Stimulated activated effector memory CD8-positive, alpha-beta T cell treated with anti-CD3 and anti-CD28 coated beads, Interleukin-12 subunit alpha, Interleukin-12 subunit beta, amount 100 ng/mL, for 72 hours (primary cell): Measurements from ENCODE around the gene FCHO1.
"Not testable (repeated sequence)": the region's sequence is repeated elsewhere in the genome, so short reads cannot be mapped to it uniquely, and the experiment has no call there.

Source experiments
- ATAC-seq: fragments of 150-1000 bp; cut with Tn5 transposase; 2 replicates; pipeline ENCODE4 v1.10.0; 2021
- DNase-seq, 2 donors: peaks; one replicate each; pipeline ENCODE4 v3.0.0; 2021 to 2022; ENCODE audit warnings: low spot score in 2 of 2
- H3K27ac Mint-ChIP-seq: one replicate; pipeline ENCODE4 v1.8.0; 2022; ENCODE audit warnings: mild to moderate bottlenecking, mixed read lengths
- H3K36me3 Mint-ChIP-seq: one replicate; pipeline ENCODE4 v1.8.0; 2022; ENCODE audit warnings: mild to moderate bottlenecking, mixed read lengths
- H3K4me1 Mint-ChIP-seq: one replicate; pipeline ENCODE4 v1.8.0; 2022; ENCODE audit warnings: mixed read lengths
- H3K4me3 Mint-ChIP-seq: one replicate; pipeline ENCODE4 v1.8.0; 2022; ENCODE audit warnings: mild to moderate bottlenecking, mixed read lengths
- H3K9me3 Mint-ChIP-seq: one replicate; pipeline ENCODE4 v1.8.0; 2022; ENCODE audit warnings: mixed read lengths

FCHO1 gene

DNA sequence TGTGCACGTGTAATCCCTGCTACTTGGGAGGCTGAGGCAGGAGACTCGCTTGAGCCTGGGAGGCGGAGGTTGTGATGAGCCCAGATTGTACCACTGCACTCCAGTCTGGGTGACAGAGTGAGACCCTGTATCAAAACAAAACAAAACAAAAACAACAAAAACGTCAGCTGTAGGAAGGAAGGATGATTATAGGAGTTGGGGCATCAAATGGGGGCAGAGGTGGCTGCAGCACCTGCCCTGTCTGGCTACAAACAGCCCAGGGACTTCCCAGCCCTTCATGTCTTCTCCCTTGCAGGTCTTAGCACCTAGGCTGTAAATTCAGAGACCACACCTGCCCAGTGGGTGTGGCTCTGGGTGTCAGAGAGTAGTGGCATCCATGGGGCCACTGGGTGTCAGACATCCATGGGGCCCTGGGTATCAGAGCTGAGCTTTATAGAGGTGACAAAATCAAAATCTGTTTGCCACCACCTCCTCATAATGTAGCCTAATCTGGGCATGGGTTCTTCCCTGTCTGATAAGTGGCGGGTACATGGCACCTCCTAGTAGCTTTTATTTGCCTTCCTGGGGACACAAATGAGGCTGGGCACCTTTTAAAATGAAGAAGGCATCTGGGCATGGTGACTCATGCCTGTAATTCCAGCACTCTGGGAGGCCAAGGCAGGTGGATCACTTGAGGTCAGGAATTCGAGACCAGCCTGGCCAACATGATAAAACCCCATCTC is 38.9 kb downstream of the FCHO1 start:
- DNase-seq (no peak), ATAC-seq (no peak)
- Mint-ChIP-seq H3K36me3 (peaks cover 23% of the 10 kb centered on the region), H3K4me1 (peaks cover 20% of the 10 kb centered on the region), H3K27ac (no peak overlapping the region), H3K9me3 (no peaks in the 10 kb centered on the region), H3K4me3 (no peak overlapping the region)

DNA sequence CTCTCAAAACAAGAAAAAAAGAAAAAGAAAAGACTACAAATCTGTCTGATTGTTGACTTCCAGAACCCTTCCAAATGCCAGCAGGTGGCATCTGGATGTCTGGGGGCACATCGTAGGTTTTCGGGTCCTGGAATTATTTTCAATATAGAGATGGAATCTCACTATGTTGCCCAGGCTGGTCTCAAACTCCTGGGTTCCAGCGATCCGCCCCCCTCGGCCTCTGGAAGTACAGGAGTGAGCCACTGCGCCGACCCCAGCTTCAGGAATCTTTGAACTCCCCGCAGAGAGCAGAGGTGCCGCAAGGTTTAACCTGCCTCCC is 43.1 kb downstream of the FCHO1 start:
- H3K27ac Mint-ChIP-seq = peak overlapping the region; percentile 58
- H3K36me3 Mint-ChIP-seq = no peaks in the 10 kb centered on the region
- ATAC-seq = no peak
- H3K4me3 Mint-ChIP-seq = peak overlapping the region; percentile 37
- no peaks in the 10 kb centered on the region for H3K9me3 Mint-ChIP-seq
- DNase-seq = no peak
- peaks cover 25% of the 10 kb centered on the region for H3K4me1 Mint-ChIP-seq

- DNase-seq = no peak
- peaks cover 25% of the 10 kb centered on the region for H3K4me1 Mint-ChIP-seq
- H3K36me3 Mint-ChIP-seq = no peaks in the 10 kb centered on the region
- peak within 1 kb of the TSS; percentile 58 for H3K27ac Mint-ChIP-seq
- ATAC-seq = no peak
- peak within 1 kb of the TSS; percentile 37 for H3K4me3 Mint-ChIP-seq
- H3K9me3 Mint-ChIP-seq = no peaks in the 10 kb centered on the region
Observed at GRCh38 chr19:17794731-17795494, 43.6 kb downstream of the FCHO1 start, which contains the start of gene B3GNT3. TSS of gene B3GNT3 (plus strand) at chr19:17795138. CDS start at chr19:17807808, 12,670 bp downstream.

- H3K9me3 Mint-ChIP-seq = no peaks in the 10 kb centered on the region
- DNase-seq = no peak
- H3K36me3 Mint-ChIP-seq = no peaks in the 10 kb centered on the region
- peak overlapping the region; percentile 37 for H3K4me3 Mint-ChIP-seq
- no peak overlapping the region for H3K27ac Mint-ChIP-seq
- no peak for ATAC-seq
- peaks cover 19% of the 10 kb centered on the region for H3K4me1 Mint-ChIP-seq
Observed at GRCh38 chr19:17795495-17795856, 44.2 kb downstream of the FCHO1 start.

- no peak for ATAC-seq
- no peak overlapping the region for H3K4me3 Mint-ChIP-seq
- no peaks in the 10 kb centered on the region for H3K36me3 Mint-ChIP-seq
- no peak for DNase-seq
- H3K27ac Mint-ChIP-seq = no peak overlapping the region
- no peaks in the 10 kb centered on the region for H3K9me3 Mint-ChIP-seq
- H3K4me1 Mint-ChIP-seq = peaks cover 17% of the 10 kb centered on the region
Observed at GRCh38 chr19:17796013-17796837, 44.9 kb downstream of the FCHO1 start.

- no peaks in the 10 kb centered on the region for H3K9me3 Mint-ChIP-seq
- ATAC-seq (no peak), DNase-seq (no peak)
- H3K27ac Mint-ChIP-seq = peak overlapping the region; percentile 34
- H3K4me1 Mint-ChIP-seq = peaks cover 10% of the 10 kb centered on the region
- H3K36me3 Mint-ChIP-seq = no peaks in the 10 kb centered on the region
- H3K4me3 Mint-ChIP-seq = no peak overlapping the region
Observed at GRCh38 chr19:17796838-17797423, 45.7 kb downstream of the FCHO1 start.

DNA sequence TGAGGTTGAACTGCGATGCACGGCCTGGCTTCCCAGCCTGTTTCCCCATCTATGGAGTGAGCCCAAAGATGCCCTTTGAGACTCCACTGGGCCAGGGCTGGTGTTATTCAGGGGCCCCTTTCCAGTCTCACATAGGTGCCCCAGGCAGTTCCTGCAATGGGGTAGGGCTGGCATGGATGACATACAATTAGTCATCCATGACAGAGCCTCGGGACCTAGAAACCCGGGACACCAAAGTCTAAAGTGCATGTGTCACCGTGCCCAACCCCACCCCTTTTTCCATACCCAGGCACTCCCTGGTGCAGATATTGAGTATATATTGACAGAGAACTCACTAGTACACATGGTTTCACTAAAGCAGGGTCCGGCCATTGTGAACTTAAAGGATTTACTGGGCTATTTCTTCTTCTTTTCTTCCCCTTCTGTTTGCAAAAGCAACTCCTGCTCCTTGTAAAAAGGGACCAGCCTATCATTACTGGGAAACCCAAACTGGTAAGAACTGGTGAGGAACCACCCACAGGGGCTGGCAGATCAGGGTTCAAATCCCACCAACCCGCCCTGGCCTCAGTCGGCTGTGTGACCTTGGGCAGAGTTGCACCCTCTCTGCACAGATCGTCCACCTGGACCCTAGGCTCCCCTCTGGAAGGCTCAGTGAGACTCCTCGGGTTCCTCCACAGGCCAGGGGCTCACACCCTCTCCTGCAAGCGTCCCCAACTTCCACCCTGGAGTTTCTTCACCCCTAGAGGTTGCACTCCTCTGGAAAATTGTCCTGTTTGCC is 46.3 kb downstream of the FCHO1 start:
- peaks cover 17% of the 10 kb centered on the region for H3K4me1 Mint-ChIP-seq
- H3K27ac Mint-ChIP-seq = peak overlapping the region; percentile 34
- H3K36me3 Mint-ChIP-seq = no peaks in the 10 kb centered on the region
- H3K9me3 Mint-ChIP-seq = no peaks in the 10 kb centered on the region
- H3K4me3 Mint-ChIP-seq = no peak overlapping the region
- DNase-seq (no peak), ATAC-seq (peak; percentile 97)

DNA sequence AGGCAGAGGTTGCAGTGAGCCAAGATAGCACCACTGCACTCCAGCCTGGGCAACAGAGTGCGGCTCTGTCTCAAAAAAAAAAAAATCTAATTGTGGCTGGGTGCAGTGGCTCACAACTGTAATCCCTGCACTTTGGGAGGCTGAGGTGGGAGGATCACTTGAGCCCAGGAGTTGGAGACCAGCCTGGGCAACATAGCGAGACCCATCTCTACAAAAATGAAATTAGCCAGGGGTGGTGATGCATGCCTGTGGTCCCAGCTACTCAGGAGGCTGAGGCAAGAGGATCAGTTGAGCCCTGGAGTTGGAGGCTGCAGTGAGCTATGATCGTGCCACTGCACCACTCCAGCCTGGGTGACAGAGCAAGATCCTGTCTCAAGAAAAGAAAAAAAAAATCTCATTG is 47.3 kb downstream of the FCHO1 start:
- not testable (repeated sequence) for H3K4me3 Mint-ChIP-seq, H3K9me3 Mint-ChIP-seq, ATAC-seq, DNase-seq, H3K36me3 Mint-ChIP-seq, H3K27ac Mint-ChIP-seq
- H3K4me1 Mint-ChIP-seq = peaks cover 25% of the 10 kb centered on the region

DNA sequence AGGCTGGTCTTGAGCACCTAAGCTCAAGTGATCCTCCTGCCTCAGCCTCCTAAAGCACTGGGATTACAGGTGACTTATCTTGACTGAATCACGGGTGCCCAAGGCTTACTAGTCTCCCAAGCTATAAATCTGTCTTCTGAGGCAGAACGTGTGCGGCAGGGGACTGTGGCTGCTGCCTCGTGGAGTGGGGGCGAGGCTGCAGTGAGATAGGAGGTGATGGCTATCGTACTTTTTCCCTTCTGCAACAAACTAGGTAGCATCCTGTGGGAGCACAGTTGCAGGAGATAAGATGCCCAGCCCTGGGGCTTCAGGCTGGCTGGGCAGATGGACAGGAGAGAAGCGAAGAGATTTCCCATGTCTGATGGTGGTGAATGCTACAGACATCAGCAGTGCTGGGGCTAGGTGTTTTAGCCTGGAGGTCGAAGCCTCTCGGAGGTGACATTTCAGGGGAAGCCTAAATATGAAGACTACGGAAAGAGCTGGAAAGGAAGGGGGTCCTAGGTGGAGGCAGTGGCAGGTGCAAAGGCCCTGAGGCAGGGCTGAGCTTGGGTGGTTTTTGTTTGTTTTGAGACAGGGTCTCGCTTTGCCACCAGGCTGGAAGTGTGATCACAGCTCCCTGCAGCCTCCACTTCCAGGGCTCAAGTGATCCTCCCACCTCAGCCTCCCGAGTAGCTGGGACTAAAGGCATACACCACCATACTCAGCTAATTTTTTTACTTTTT is 51.0 kb downstream of the FCHO1 start:
- ATAC-seq (no peak), DNase-seq (no peak)
- Mint-ChIP-seq H3K4me3 (no peak overlapping the region), H3K4me1 (peaks cover 25% of the 10 kb centered on the region), H3K9me3 (no peaks in the 10 kb centered on the region), H3K27ac (peak overlapping the region; percentile 75), H3K36me3 (no peaks in the 10 kb centered on the region)

DNA sequence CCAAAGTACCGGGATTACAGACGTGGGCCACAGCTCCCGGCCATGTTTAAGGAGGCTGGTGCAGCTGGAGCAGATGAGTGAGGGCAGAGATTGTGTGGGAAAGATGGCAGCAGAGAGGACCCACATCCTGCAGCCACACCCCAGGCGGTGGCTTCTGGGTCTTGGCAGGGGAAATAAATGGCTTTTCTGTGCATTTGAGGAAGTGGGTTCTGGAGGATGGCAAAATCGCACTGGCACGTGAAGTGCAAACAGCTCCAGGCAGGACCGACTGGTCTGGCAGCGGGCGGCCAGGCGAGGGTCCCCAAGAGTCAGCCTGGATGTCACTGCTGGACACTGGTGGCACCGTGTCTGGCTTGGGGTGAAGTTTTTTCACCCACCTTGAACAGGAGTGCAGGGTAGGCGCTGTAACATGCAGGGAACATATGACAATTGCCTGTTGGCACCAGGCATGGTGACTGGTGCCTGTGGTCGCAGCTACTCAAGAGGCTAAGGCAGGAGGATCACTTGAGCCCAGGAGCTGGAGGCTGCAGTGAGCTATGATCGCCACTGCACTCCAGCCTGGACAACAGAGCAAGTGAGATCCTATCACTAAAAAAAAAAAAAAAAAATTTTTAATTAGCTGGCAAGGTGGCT is 52.1 kb downstream of the FCHO1 start:
- H3K36me3 Mint-ChIP-seq = no peaks in the 10 kb centered on the region
- peak; percentile 42 for ATAC-seq
- H3K4me1 Mint-ChIP-seq = peaks cover 32% of the 10 kb centered on the region
- peak overlapping the region; percentile 75 for H3K27ac Mint-ChIP-seq
- H3K9me3 Mint-ChIP-seq = no peaks in the 10 kb centered on the region
- DNase-seq = no peak
- peak overlapping the region; percentile 21 for H3K4me3 Mint-ChIP-seq

- no peak for DNase-seq
- Mint-ChIP-seq H3K4me1 (peaks cover 33% of the 10 kb centered on the region), H3K36me3 (no peaks in the 10 kb centered on the region), H3K4me3 (no peak overlapping the region), H3K27ac (peak overlapping the region; percentile 20), H3K9me3 (no peaks in the 10 kb centered on the region)
- ATAC-seq = no peak
Observed at GRCh38 chr19:17805427-17805826, 54.1 kb downstream of the FCHO1 start.

GRCh38 chr19:17806945-17807344 is 55.7 kb downstream of the FCHO1 start:
- Mint-ChIP-seq H3K36me3 (no peaks in the 10 kb centered on the region), H3K4me3 (peak overlapping the region; percentile 47), H3K4me1 (peaks cover 32% of the 10 kb centered on the region), H3K27ac (no peak overlapping the region), H3K9me3 (no peaks in the 10 kb centered on the region)
- no peak for DNase-seq
- no peak for ATAC-seq

GRCh38 chr19:17807731-17808316 is 56.5 kb downstream of the FCHO1 start:
- ATAC-seq (peak; percentile 55), DNase-seq (no peak)
- peak overlapping the region; percentile 71 for H3K27ac Mint-ChIP-seq
- H3K36me3 Mint-ChIP-seq = no peaks in the 10 kb centered on the region
- peaks cover 25% of the 10 kb centered on the region for H3K4me1 Mint-ChIP-seq
- no peaks in the 10 kb centered on the region for H3K9me3 Mint-ChIP-seq
- peak overlapping the region; percentile 47 for H3K4me3 Mint-ChIP-seq
